K562 (cell line): Measurements from ENCODE around the gene JUND. TPM values are rescaled to one million over a fixed set of nuclear protein-coding genes. Genes with fewer than 3 reads are reported as not detected.

Source experiments
- ADNP ChIP-seq: fragments of 200-800 bp; sonication (Bioruptor generic); IDR thresholded peaks from 2 replicates; pipeline ENCODE4 v1.6.1; 2016; ENCODE audit warnings: missing genetic modification characterization, missing compliant biosample characterization
- CBFA2T3 ChIP-seq: fragments of 450-650 bp; IDR thresholded peaks from 2 replicates; pipeline ENCODE4 v1.6.1; 2017
- DPF2 ChIP-seq: fragments of 450-650 bp; IDR thresholded peaks from 2 replicates; pipeline ENCODE4 v1.6.1; 2016
- ELF2 ChIP-seq: fragments of 250-450 bp; sonication (Bioruptor Pico); IDR thresholded peaks from 2 replicates; pipeline ENCODE4 v1.5.0; 2021; ENCODE audit warnings: mild to moderate bottlenecking
- ESRRA ChIP-seq: fragments of 450-650 bp; IDR thresholded peaks from 2 replicates; pipeline ENCODE4 v1.6.1; 2014; ENCODE audit warnings: low read depth, mild to moderate bottlenecking, moderate library complexity, borderline replicate concordance
- FOXM1 ChIP-seq, 2 experiments: fragments of 450-650 bp in 1 of 2; sonication (generic) in 1 of 2; formaldehyde crosslinking in 1 of 2; IDR thresholded peaks; 2 replicates each; pipeline versions ENCODE4 v1.6.1 to v1.9.0; 2017 to 2022; ENCODE audit warnings: low read depth in 2 of 2, mild to moderate bottlenecking in 2 of 2, missing genetic modification reagents in 1 of 2, moderate library complexity in 1 of 2
- FOXP4 ChIP-seq: sonication (generic); formaldehyde crosslinking; IDR thresholded peaks from 2 replicates; pipeline ENCODE4 v1.8.0; 2022; ENCODE audit warnings: mild to moderate bottlenecking, missing genetic modification reagents, borderline replicate concordance
- GTF2E2 ChIP-seq: fragments of 200-800 bp; sonication (Bioruptor generic); IDR thresholded peaks from 2 replicates; pipeline ENCODE4 v1.6.1; 2016; ENCODE audit warnings: missing genetic modification characterization, missing compliant biosample characterization
- HMGXB4 ChIP-seq: sonication (generic); formaldehyde crosslinking; IDR thresholded peaks from 2 replicates; pipeline ENCODE4 v1.8.1; 2023; ENCODE audit warnings: mild to moderate bottlenecking, missing genetic modification reagents
- HNRNPH1 ChIP-seq: fragments of 200-400 bp; formaldehyde crosslinking; optimal IDR thresholded peaks from 2 replicates; pipeline ENCODE3; 2017; ENCODE audit warnings: low read depth, mild to moderate bottlenecking, low read length, moderate library complexity
- MTA3 ChIP-seq: fragments of 450-650 bp; formaldehyde crosslinking; IDR thresholded peaks from 2 replicates; pipeline ENCODE4 v1.6.1; 2017; ENCODE audit warnings: mild to moderate bottlenecking, borderline replicate concordance
- PML ChIP-seq: IDR thresholded peaks from 2 replicates; pipeline ENCODE4 v1.6.1; 2012; ENCODE audit warnings: low read length, inconsistent platforms
- RFX1 ChIP-seq: fragments of 450-650 bp; IDR thresholded peaks from 2 replicates; pipeline ENCODE4 v1.6.1; 2016; ENCODE audit warnings: mild to moderate bottlenecking, moderate library complexity
- SIRT6 ChIP-seq: IDR thresholded peaks from one replicate; pipeline ENCODE4 v1.6.1; 2012; ENCODE audit warnings: low read depth, mild to moderate bottlenecking, control low read depth, inconsistent platforms, low read length, moderate library complexity
- SMARCA5 ChIP-seq: fragments of 450-650 bp; IDR thresholded peaks from 2 replicates; pipeline ENCODE4 v1.6.1; 2016
- ZBTB33 ChIP-seq: sonication (generic); formaldehyde crosslinking; IDR thresholded peaks from 2 replicates; pipeline ENCODE4 v1.8.1; 2023; ENCODE audit warnings: mild to moderate bottlenecking, missing genetic modification reagents
- ZBTB7A ChIP-seq: IDR thresholded peaks from 2 replicates; pipeline ENCODE4 v1.6.1; 2011; ENCODE audit warnings: low read depth, mild to moderate bottlenecking, low read length, moderate library complexity, borderline replicate concordance; ENCODE audit not compliant: control insufficient read depth
- ZNF12 ChIP-seq: sonication (generic); formaldehyde crosslinking; IDR thresholded peaks from 2 replicates; pipeline ENCODE4 v1.4.0; 2020; ENCODE audit warnings: mild to moderate bottlenecking, missing genetic modification reagents
- ZNF124 ChIP-seq: sonication (generic); formaldehyde crosslinking; IDR thresholded peaks from 2 replicates; pipeline ENCODE4 v1.8.1; 2022; ENCODE audit warnings: missing genetic modification reagents
- ZNF134 ChIP-seq: fragments of 250-450 bp; sonication (Bioruptor Pico); conservative IDR thresholded peaks from 2 replicates; pipeline ENCODE4 v1.4.0; 2020
- ZNF217 ChIP-seq: sonication (generic); formaldehyde crosslinking; IDR thresholded peaks from 2 replicates; pipeline ENCODE4 v1.8.0; 2022; ENCODE audit warnings: mild to moderate bottlenecking, missing genetic modification reagents
- ZNF41 ChIP-seq: fragments of 250-450 bp; sonication (Bioruptor Pico); conservative IDR thresholded peaks from 2 replicates; pipeline ENCODE4 v1.4.0; 2020; ENCODE audit warnings: mild to moderate bottlenecking
- ZNF699 ChIP-seq: fragments of 250-450 bp; sonication (Bioruptor Pico); IDR thresholded peaks from 2 replicates; pipeline ENCODE4 v1.8.0; 2021; ENCODE audit warnings: mild to moderate bottlenecking, moderate library complexity; ENCODE audit not compliant: insufficient replicate concordance
- polyA plus RNA-seq, 8 experiments: library from polyadenylated mRNA; depleted of rRNA in 4 of 8; stranded (reverse) in 5 of 8; unstranded in 3 of 8; fragments of >200 nt; fragmentation: Nextera tagmentation in 2 of 8; fragmentation: Illumina TruSeq in 1 of 8; extraction: Ambion mirVana in 2 of 8; extraction: Trizol in 1 of 8; gene quantifications; 2 replicates each; pipeline versions ENCODE4 v1.2.1 to v1.2.3, GENCODE V29; 2011 to 2014; ENCODE audit warnings: inconsistent platforms in 1 of 8, missing spikeins in 1 of 8
- total RNA-seq, 7 experiments: library from RNA; depleted of rRNA in 6 of 7; stranded (reverse); fragments of >200 nt in 6 of 7; fragmentation: Illumina TruSeq in 2 of 7; extraction: Trizol in 2 of 7; gene quantifications; 2 replicates each; pipeline versions ENCODE4 v1.2.1 to v1.2.3, GENCODE V29; 2011 to 2021; ENCODE audit warnings: low replicate concordance in 1 of 7

JUND gene
- total and polyA plus RNA-seq, 9 of the 15 experiments (the other 6 are each of a cell fraction or from before 2014, with no cell fraction given), result 6.4 to 286 (median 42.3) TPM

- TF ChIP-seq FOXP4 (CRISPR knock-in tag), result peak; percentile 56; the same call in 1 of the 2 replicates
- TF ChIP-seq RFX1, result no peak
- peak; percentile 58; the same call in 1 of the 2 replicates for TF ChIP-seq GTF2E2 (tag)
- peak; percentile 66; the same call in 1 of the 2 replicates for TF ChIP-seq PML
- TF ChIP-seq ZBTB7A, result peak; percentile 100
- TF ChIP-seq ZNF217 (CRISPR knock-in tag), result no peak
- TF ChIP-seq ZNF124 (CRISPR knock-in tag), result no peak
- TF ChIP-seq ZNF699, result no peak
- TF ChIP-seq HMGXB4, result no peak
- TF ChIP-seq ZNF12, result no peak
- TF ChIP-seq ADNP (tag), result no peak
- no peak for TF ChIP-seq SIRT6
- no peak for TF ChIP-seq CBFA2T3
- no peak for TF ChIP-seq ZBTB33
- peak; percentile 73 for TF ChIP-seq DPF2
- peak; percentile 29; the same call in 1 of the 2 replicates for TF ChIP-seq ESRRA
- TF ChIP-seq HNRNPH1, result no peak
- TF ChIP-seq MTA3, result peak; percentile 95
- TF ChIP-seq ZNF134 (CRISPR knock-in tag), result no peak
- TF ChIP-seq ELF2 (CRISPR knock-in tag), result no peak
- no peak for TF ChIP-seq SMARCA5
- peak; percentile 47; the same call in 1 of the 2 replicates for TF ChIP-seq FOXM1 (IDR thresholded peaks at IDR 0.05; ENCODE audit: low read depth)
- TF ChIP-seq FOXM1 (CRISPR knock-in tag; IDR thresholded peaks at IDR 0.05; ENCODE audit: low read depth), result no peak
- no peak for TF ChIP-seq ZNF41 (CRISPR knock-in tag)
Measured at GRCh38 chr19:18279516-18280246, 1.7 kb downstream of the JUND start (continued).
